Measurements from ENCODE around the gene CD1D.

DNA sequence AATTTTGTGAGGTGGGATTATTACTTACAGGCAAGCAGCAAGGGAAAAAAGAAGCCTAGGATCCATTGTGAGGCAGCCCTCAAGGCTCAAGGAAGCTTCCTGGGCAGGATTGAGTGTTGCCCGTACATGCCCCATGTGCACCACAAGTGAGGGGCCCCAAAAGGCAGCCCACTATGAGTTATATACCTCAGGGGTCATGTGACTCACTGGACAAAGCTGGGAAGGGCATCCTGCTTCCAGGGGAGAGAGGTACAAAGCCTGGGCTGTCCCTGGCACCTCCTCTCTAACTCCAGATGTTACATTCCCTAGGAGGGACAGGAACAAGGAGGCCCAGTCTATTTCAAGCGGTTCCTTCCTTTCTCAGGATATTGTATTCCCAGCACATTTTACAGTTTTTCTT is 34.0 kb upstream of the CD1D start:
- TF ChIP-seq, protein P1, sequence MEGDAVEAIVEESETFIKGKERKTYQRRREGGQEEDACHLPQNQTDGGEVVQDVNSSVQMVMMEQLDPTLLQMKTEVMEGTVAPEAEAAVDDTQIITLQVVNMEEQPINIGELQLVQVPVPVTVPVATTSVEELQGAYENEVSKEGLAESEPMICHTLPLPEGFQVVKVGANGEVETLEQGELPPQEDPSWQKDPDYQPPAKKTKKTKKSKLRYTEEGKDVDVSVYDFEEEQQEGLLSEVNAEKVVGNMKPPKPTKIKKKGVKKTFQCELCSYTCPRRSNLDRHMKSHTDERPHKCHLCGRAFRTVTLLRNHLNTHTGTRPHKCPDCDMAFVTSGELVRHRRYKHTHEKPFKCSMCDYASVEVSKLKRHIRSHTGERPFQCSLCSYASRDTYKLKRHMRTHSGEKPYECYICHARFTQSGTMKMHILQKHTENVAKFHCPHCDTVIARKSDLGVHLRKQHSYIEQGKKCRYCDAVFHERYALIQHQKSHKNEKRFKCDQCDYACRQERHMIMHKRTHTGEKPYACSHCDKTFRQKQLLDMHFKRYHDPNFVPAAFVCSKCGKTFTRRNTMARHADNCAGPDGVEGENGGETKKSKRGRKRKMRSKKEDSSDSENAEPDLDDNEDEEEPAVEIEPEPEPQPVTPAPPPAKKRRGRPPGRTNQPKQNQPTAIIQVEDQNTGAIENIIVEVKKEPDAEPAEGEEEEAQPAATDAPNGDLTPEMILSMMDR (IDR thresholded peaks at IDR 0.05), result no peak
- no peak for TF ChIP-seq POLR2A (IDR thresholded peaks at IDR 0.05)
